Activated CD4-positive, alpha-beta memory T cell treated with anti-CD3 and anti-CD28 coated beads for 36 hours (primary cell): ENCODE data around the gene RERG. TPM values are rescaled to one million over a fixed set of nuclear protein-coding genes. Genes with fewer than 3 reads are reported as not detected.

Experiments used
- CTCF ChIA-PET: fragments of 350-600 bp; sonication (Branson Sonifier 250); formaldehyde crosslinking; loops from one replicate; lab custom pipeline; 2021; ENCODE audit warnings: antibody characterized with exemption, inconsistent platforms; lab: Charles Lee
- POLR2A ChIA-PET: fragments of 350-600 bp; sonication (Branson Sonifier 250); formaldehyde crosslinking; loops from one replicate; lab custom pipeline; 2021; ENCODE audit warnings: antibody characterized with exemption; lab: Charles Lee
- DNase-seq: peaks from one replicate; pipeline ENCODE4 v3.0.0-alpha.2; 2020
- H3K27ac Mint-ChIP-seq: one replicate; pipeline ENCODE4 v1.8.0; 2021; ENCODE audit warnings: mixed read lengths
- H3K27me3 Mint-ChIP-seq: one replicate; pipeline ENCODE4 v1.8.0; 2021; ENCODE audit warnings: mixed read lengths
- H3K36me3 Mint-ChIP-seq: one replicate; pipeline ENCODE4 v1.8.0; 2021; ENCODE audit warnings: mixed read lengths
- H3K4me1 Mint-ChIP-seq: one replicate; pipeline ENCODE4 v1.8.0; 2021; ENCODE audit warnings: low read depth, mixed read lengths
- H3K4me3 Mint-ChIP-seq: one replicate; pipeline ENCODE4 v1.8.0; 2021; ENCODE audit warnings: mild to moderate bottlenecking, mixed read lengths
- H3K9me3 Mint-ChIP-seq: one replicate; pipeline ENCODE4 v1.8.0; 2021; ENCODE audit warnings: mixed read lengths
- intact Hi-C: fragments of 100-400 bp; cut with micrococcal nuclease; formaldehyde crosslinking; loops from one replicate; pipeline ENCODE4 v1.15.1; 2023
- total RNA-seq, 2 experiments: library from RNA; stranded (reverse); gene quantifications; one replicate each; pipeline ENCODE4 v1.2.3, GENCODE V29; 2021

RERG gene
- total RNA-seq, 2 experiments from 2014 or later = not detected

DNA sequence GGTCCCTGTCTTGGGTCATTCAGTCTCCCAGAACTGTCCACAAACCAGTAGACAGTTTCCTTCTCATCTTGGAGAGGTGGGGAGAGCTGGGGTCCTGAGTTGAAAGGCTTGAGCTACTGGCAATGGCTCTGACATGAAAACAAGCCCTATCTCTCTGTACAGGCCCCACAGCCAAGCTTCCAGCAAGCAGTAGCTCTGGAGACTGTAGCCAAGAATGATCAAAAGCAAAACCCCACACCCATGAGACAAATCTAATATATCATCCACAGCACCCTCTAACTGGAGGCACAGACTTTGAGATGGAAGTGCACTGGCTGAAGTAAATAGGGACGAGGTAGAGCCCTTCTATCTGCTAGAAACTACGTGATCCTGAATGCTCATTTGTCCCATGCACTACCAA, 40.9 kb downstream of the RERG start:
- H3K36me3 Mint-ChIP-seq = no peaks in the 10 kb centered on the region
- CTCF ChIA-PET = interaction anchor here (1.0 kb wide), 1 partner anchor 41 kb away, joined by 3 read pairs; the partner anchor contains the start of gene RERG
- intact Hi-C loops = loop anchor here (2.0 kb wide), 1 partner anchor 42 kb away; no protein-coding TSS in a partner anchor
- H3K27ac Mint-ChIP-seq = no peak overlapping the region
- H3K27me3 Mint-ChIP-seq = peaks cover 9% of the 10 kb centered on the region
- POLR2A ChIA-PET = no interaction called here
- no peaks in the 10 kb centered on the region for H3K4me1 Mint-ChIP-seq
- H3K4me3 Mint-ChIP-seq = no peak overlapping the region
- DNase-seq = no peak
- no peaks in the 10 kb centered on the region for H3K9me3 Mint-ChIP-seq

GRCh38 chr12:15179672-15180071, 41.5 kb downstream of the RERG start:
- no peaks in the 10 kb centered on the region for H3K9me3 Mint-ChIP-seq
- H3K27me3 Mint-ChIP-seq = peaks cover 10% of the 10 kb centered on the region
- H3K4me1 Mint-ChIP-seq = no peaks in the 10 kb centered on the region
- no peaks in the 10 kb centered on the region for H3K36me3 Mint-ChIP-seq
- CTCF ChIA-PET = no interaction called here
- DNase-seq = no peak
- POLR2A ChIA-PET = no interaction called here
- H3K27ac Mint-ChIP-seq = no peak overlapping the region
- intact Hi-C loops = loop anchor here (2.0 kb wide), 1 partner anchor 43 kb away; no protein-coding TSS in a partner anchor
- no peak overlapping the region for H3K4me3 Mint-ChIP-seq

DNA sequence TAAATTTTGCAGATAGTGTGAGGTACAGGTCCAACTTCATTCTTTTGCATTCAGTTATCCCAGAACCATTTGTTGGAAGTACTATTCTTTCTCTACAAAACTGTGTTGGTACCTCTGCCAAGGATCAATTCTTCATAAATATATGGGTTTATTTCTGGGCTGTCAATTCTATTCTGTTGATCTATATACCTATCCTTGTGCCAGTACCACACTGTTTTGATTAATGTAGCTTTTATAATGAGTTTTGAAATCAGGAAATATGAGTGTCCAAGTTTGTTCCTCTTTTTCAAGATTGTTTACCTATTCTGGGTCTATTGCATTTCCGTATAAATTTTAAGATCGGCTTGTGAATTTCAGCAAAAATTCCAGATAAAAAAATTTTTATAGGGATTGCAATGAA, 48.1 kb downstream of the RERG start:
- ChIA-PET POLR2A (no interaction called here), CTCF (interaction anchor here (0.8 kb wide), 1 partner anchor 48 kb away, joined by 3 read pairs; the partner anchor contains the start of gene RERG)
- no peak for DNase-seq
- intact Hi-C loops = no loop called here
- H3K9me3 Mint-ChIP-seq = peaks cover 2% of the 10 kb centered on the region
- H3K27ac Mint-ChIP-seq = no peak overlapping the region
- no peaks in the 10 kb centered on the region for H3K36me3 Mint-ChIP-seq
- H3K4me3 Mint-ChIP-seq = no peak overlapping the region
- H3K27me3 Mint-ChIP-seq = peaks cover 14% of the 10 kb centered on the region
- no peaks in the 10 kb centered on the region for H3K4me1 Mint-ChIP-seq

GRCh38 chr12:15172060-15172822, 49.0 kb downstream of the RERG start:
- Mint-ChIP-seq H3K36me3 (no peaks in the 10 kb centered on the region), H3K27me3 (peaks cover 14% of the 10 kb centered on the region), H3K4me1 (no peaks in the 10 kb centered on the region), H3K27ac (no peak overlapping the region), H3K9me3 (peaks cover 2% of the 10 kb centered on the region), H3K4me3 (no peak overlapping the region)
- DNase-seq = no peak
- intact Hi-C loops = no loop called here
- ChIA-PET CTCF (interaction anchor here (0.8 kb wide), 1 partner anchor 49 kb away, joined by 3 read pairs; the partner anchor contains the start of gene RERG), POLR2A (no interaction called here)

DNA sequence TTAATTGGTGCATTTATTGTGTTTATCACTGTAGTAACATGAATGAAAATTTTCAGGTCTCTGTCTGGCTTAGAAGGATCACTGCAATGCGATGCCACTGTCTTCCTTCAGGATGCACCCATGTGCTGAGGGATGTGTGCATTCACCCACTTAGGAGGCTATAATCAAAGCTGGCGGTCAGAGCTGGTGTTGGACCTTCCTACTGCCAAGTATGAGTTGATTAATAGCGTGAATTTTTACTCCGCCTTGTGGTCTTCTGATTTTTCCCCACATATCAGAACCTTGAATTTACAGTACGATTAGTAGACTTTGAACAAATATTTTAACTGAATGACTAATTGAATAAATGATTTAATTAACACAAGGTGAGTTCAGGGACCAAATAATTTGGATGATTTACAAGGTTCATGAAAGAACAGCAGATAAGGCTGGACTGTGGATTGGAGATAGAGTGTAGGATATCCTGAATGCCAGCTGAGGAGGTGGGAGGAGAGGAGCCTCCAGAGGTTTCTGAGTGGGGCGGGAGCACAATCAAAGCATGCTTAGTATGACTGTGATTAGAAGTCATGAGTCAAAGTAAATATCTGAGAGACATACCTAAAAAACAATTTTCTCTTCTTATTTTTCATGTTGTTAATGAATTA, 50.1 kb downstream of the RERG start:
- POLR2A ChIA-PET = no interaction called here
- Mint-ChIP-seq H3K4me1 (no peaks in the 10 kb centered on the region), H3K9me3 (peaks cover 2% of the 10 kb centered on the region), H3K4me3 (no peak overlapping the region), H3K36me3 (no peaks in the 10 kb centered on the region), H3K27ac (no peak overlapping the region), H3K27me3 (peaks cover 10% of the 10 kb centered on the region)
- intact Hi-C loops = no loop called here
- no peak for DNase-seq
- CTCF ChIA-PET = interaction anchor here (0.6 kb wide), 1 partner anchor 546 kb away, joined by 3 read pairs; no protein-coding TSS in a partner anchor

- Mint-ChIP-seq H3K27ac (no peak overlapping the region), H3K27me3 (no peaks in the 10 kb centered on the region), H3K4me3 (no peak overlapping the region), H3K36me3 (no peaks in the 10 kb centered on the region), H3K4me1 (no peaks in the 10 kb centered on the region), H3K9me3 (no peaks in the 10 kb centered on the region)
- POLR2A ChIA-PET = no interaction called here
- DNase-seq = no peak
- intact Hi-C loops = no loop called here
- CTCF ChIA-PET = no interaction called here
Measured at GRCh38 chr12:15168026-15168678, 53.1 kb downstream of the RERG start.

DNA sequence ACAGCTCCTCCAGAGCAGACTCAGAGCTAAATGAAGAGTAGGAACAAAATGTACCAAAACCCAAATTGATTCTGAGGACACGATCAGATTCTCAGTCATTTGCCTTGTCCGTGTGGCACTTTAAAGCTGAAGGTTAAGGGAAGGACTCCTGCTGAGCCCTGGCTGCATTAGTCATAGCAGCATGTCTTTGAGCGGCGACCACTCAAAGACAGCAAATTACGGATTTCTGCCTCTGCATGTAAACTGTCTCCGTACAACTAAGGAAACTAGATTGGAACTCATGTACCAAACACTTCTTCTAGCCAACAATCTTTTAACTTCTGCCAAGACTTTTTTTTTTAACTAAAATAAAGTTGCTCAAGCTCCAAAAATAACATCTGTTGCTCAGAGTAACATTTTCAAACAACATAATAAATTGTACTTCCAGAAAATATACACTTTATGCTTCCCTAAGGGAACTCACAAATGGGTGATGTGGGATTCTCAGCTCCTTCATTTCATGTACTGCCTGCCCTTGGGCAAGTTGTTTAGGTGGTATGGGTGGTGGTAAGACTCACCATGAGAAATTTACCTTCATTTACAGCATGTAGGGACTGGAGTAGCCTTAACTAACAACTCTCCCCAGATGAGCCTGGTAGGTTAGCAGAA, 56.1 kb downstream of the RERG start:
- POLR2A ChIA-PET = no interaction called here
- H3K4me1 Mint-ChIP-seq = no peaks in the 10 kb centered on the region
- no peaks in the 10 kb centered on the region for H3K9me3 Mint-ChIP-seq
- intact Hi-C loops = no loop called here
- H3K27ac Mint-ChIP-seq = no peak overlapping the region
- peaks cover 1% of the 10 kb centered on the region for H3K27me3 Mint-ChIP-seq
- no peak overlapping the region for H3K4me3 Mint-ChIP-seq
- CTCF ChIA-PET = interaction anchor here (1.0 kb wide), 1 partner anchor 56 kb away, joined by 3 read pairs; the partner anchor contains the start of gene RERG
- DNase-seq = no peak
- no peaks in the 10 kb centered on the region for H3K36me3 Mint-ChIP-seq

DNA sequence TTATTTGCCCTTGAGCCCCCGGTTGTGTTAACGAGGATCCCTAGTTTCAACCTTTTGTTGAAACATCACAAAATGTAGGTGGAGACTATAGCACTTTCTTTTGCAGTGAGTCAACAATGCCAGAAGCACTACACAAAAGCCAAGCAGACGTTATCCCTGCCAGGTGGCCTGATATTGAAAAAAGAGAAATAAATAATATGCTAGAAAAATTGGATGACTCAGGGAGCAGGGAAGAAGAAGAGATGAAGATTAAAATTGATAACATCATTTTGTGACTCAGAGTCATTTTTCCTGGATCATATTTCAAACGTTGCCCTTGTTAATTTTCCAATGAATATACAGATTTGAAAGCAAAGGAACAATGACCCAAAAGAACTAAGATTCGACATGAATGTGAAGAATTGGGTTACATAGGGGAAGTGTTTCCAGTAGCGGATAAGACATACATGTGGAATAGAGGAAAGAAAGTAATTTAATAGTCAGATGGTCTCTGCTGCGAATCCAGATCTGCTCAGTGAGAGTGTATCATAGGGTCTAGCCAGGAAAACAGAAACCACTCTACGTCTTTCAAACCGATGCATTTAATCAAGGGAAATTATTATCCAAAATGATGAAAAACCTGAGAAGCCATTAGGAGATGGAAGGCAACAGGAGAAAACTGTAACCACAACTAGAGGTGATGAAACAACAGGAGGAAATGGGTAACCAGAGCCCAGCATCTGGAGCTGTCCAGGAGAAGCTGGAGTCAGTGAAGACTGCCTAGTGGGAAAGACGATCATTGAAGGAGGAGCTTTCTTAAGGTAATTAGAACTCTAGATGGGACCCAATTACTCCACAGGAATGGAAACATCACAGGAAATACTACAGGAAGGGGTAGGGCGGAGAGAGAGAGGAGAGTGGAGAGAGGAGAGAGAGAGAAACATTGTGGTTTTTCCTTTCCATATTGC, 57.9 kb downstream of the RERG start:
- intact Hi-C loops = no loop called here
- POLR2A ChIA-PET = no interaction called here
- H3K27me3 Mint-ChIP-seq = peaks cover 1% of the 10 kb centered on the region
- no peak for DNase-seq
- no peaks in the 10 kb centered on the region for H3K9me3 Mint-ChIP-seq
- CTCF ChIA-PET = interaction anchor here (0.7 to 0.8 kb wide), 3 partner anchors 14 to 58 kb away, joined by 3 to 4 read pairs (median 3); partner anchors contain the start of gene RERG
- no peaks in the 10 kb centered on the region for H3K36me3 Mint-ChIP-seq
- no peak overlapping the region for H3K4me3 Mint-ChIP-seq
- no peaks in the 10 kb centered on the region for H3K4me1 Mint-ChIP-seq
- no peak overlapping the region for H3K27ac Mint-ChIP-seq

- ChIA-PET POLR2A (no interaction called here), CTCF (interaction anchor here (1.9 kb wide), 1 partner anchor 63 kb away, joined by 7 read pairs; the partner anchor contains the start of gene RERG)
- H3K9me3 Mint-ChIP-seq = no peaks in the 10 kb centered on the region
- H3K4me1 Mint-ChIP-seq = no peaks in the 10 kb centered on the region
- no peak overlapping the region for H3K4me3 Mint-ChIP-seq
- no peak for DNase-seq
- intact Hi-C loops = no loop called here
- no peak overlapping the region for H3K27ac Mint-ChIP-seq
- H3K27me3 Mint-ChIP-seq = peaks cover 4% of the 10 kb centered on the region
- no peaks in the 10 kb centered on the region for H3K36me3 Mint-ChIP-seq
Measured at GRCh38 chr12:15158083-15158482, 63.1 kb downstream of the RERG start.

DNA sequence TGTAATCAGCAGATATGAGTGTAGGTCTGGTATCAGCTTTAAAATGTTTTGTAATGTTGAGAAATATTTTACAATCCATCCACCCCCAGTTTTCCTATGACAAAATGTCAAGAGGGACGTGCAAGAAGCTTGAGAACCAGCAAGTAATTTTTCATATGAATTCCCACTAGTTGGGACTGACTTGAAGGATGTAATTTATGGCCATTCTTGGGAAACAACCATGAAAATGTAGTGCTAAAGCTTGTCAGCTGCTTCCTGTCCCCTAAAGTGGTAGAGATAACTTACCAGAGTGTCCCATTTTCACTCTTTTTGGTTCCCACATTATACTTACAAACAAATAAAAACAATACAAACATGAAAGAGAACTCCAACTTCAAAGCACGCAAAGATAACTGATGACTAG, 63.9 kb downstream of the RERG start:
- H3K9me3 Mint-ChIP-seq = no peaks in the 10 kb centered on the region
- no peaks in the 10 kb centered on the region for H3K4me1 Mint-ChIP-seq
- H3K4me3 Mint-ChIP-seq = no peak overlapping the region
- peaks cover 4% of the 10 kb centered on the region for H3K27me3 Mint-ChIP-seq
- ChIA-PET POLR2A (no interaction called here), CTCF (interaction anchor here (1.0 to 1.9 kb wide), 2 partner anchors 64 to 95 kb away, joined by 3 to 7 read pairs; partner anchors contain the start of gene RERG)
- H3K27ac Mint-ChIP-seq = no peak overlapping the region
- intact Hi-C loops = no loop called here
- no peaks in the 10 kb centered on the region for H3K36me3 Mint-ChIP-seq
- no peak for DNase-seq

DNA sequence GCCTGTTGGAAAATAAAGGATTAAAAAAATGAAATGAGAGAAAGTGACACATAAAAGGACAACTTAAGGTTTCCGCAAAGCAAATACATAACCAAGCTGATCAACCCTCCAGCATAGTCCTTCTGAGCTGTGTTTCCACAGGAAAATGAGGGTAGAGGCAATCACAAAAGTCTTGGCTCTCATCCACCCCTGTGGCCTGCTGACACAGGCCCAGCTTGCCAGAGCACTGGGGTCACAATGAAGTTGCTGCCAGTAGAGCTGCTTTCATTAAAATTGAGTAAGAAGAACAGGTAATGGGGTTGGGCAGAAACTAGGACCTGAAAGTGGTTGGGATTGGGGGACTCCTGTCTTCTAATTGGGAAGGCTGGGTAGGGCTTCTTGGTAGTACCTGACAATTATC, 65.9 kb downstream of the RERG start:
- no peak overlapping the region for H3K4me3 Mint-ChIP-seq
- H3K27ac Mint-ChIP-seq = no peak overlapping the region
- DNase-seq = no peak
- no peaks in the 10 kb centered on the region for H3K4me1 Mint-ChIP-seq
- no peaks in the 10 kb centered on the region for H3K9me3 Mint-ChIP-seq
- ChIA-PET POLR2A (no interaction called here), CTCF (interaction anchor here (4.1 kb wide), 1 partner anchor 66 kb away, joined by 18 read pairs; the partner anchor contains the start of gene RERG)
- intact Hi-C loops = no loop called here
- H3K27me3 Mint-ChIP-seq = peaks cover 5% of the 10 kb centered on the region
- no peaks in the 10 kb centered on the region for H3K36me3 Mint-ChIP-seq
